ENCODE data around the gene DDX17.
A peak's percentile ranks its signal among the peaks of the same experiment; 100 is the strongest.

Gene DDX17

DNA sequence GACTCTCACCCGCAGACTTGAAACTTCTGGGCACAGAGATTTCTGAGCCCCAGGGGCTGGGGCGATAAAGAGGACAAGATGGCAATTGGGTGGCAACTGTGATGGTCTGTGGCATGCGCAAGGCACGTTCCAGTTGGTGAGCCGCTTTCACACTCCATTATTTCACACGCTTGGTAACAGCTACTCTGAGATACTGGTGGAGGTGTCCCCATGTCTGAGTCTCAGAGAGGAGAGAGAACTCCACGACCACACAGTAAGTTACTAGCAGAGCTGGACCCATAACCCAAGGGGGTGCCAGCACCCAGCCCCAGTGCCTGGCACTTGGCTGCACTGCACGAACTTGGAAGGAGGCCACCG is 45.1 kb downstream of the DDX17 start:
- TF ChIP-seq, protein P1, sequence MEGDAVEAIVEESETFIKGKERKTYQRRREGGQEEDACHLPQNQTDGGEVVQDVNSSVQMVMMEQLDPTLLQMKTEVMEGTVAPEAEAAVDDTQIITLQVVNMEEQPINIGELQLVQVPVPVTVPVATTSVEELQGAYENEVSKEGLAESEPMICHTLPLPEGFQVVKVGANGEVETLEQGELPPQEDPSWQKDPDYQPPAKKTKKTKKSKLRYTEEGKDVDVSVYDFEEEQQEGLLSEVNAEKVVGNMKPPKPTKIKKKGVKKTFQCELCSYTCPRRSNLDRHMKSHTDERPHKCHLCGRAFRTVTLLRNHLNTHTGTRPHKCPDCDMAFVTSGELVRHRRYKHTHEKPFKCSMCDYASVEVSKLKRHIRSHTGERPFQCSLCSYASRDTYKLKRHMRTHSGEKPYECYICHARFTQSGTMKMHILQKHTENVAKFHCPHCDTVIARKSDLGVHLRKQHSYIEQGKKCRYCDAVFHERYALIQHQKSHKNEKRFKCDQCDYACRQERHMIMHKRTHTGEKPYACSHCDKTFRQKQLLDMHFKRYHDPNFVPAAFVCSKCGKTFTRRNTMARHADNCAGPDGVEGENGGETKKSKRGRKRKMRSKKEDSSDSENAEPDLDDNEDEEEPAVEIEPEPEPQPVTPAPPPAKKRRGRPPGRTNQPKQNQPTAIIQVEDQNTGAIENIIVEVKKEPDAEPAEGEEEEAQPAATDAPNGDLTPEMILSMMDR (IDR thresholded peaks at IDR 0.05; ENCODE audit: insufficient read depth, low read length, missing control alignments) = no peak
- ChIA-PET POLR2A (no interaction called here), CTCF (interaction anchor here (0.7 kb wide), 1 partner anchor 220 kb away, joined by 3 read pairs; no protein-coding TSS in a partner anchor)
- DNase-seq (ENCODE audit: low read depth, low spot score) = no peak
- no peak overlapping the region for H3K4me3 ChIP-seq (ENCODE audit: low read depth, low read length)

DNA sequence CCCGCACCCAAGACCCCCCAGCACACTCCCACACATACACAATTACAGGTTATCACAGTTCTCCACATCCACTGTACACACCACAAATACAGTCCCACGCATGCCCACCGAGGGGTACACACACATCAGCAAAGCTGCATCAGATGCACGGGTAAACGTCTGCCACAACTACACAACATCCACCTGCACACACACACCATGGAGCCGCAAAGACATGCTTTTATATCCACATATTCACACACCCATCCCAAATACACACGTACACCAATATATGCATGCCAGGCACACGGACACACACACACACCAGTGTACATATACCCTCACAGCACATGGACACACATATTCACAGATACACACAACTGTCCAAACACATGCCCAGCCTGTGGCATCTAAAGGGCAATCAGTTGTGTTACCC is 45.7 kb downstream of the DDX17 start:
- TF ChIP-seq, protein P1 (IDR thresholded peaks at IDR 0.05; ENCODE audit: insufficient read depth, low read length, missing control alignments) = no peak
- POLR2A ChIA-PET = no interaction called here
- DNase-seq (ENCODE audit: low read depth, low spot score) = no peak
- CTCF ChIA-PET = no interaction called here
- no peak overlapping the region for H3K4me3 ChIP-seq (ENCODE audit: low read depth, low read length)

DNA sequence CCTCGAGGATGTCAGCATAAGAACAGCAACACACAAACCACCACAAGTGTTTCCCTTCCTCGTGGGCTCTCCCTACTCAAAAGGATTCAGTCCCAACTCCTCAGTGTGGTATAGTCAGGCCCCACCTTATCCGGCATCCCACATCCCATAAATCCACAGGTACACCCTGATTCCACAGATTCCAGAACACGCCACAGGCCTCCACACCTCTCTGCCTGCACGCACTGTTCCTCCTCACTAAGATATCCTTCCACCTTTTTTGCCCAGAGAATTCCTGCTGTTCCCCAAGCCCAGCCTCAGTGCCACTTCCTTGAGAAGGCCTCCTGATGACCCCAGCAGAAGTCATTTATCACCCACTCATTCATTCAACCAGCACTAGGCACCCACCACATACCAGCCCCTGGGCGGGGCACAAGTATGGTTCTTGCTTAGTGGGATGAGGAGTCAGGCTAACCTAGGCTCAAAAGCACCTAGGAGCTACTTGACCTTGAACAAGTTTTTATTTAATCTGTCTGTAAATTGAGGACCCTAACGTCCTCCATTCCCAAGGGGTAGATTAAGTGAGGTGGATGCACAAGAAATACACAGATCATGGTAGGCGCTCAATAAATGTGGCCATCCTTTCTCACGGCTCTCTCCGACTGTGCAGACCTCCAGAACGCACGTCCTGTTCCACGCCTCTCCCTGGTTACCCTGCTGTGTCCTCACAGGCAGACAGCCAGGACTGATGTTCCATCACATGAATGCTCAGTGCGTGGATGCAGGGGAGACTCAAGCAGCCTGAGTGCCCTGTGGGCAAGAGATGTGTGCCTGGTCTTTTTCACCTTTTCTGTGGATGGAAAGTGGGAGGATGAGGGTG is 49.0 kb downstream of the DDX17 start:
- TF ChIP-seq, protein P1 (IDR thresholded peaks at IDR 0.05; ENCODE audit: insufficient read depth, low read length, missing control alignments) = no peak
- ChIA-PET POLR2A (interaction anchor here (0.6 kb wide), 1 partner anchor 248 kb away, joined by 3 read pairs; the partner anchor contains the start of gene GTPBP1), CTCF (no interaction called here)
- no peak overlapping the region for H3K4me3 ChIP-seq (ENCODE audit: low read depth, low read length)
- no peak for DNase-seq (ENCODE audit: low read depth, low spot score)

DNA sequence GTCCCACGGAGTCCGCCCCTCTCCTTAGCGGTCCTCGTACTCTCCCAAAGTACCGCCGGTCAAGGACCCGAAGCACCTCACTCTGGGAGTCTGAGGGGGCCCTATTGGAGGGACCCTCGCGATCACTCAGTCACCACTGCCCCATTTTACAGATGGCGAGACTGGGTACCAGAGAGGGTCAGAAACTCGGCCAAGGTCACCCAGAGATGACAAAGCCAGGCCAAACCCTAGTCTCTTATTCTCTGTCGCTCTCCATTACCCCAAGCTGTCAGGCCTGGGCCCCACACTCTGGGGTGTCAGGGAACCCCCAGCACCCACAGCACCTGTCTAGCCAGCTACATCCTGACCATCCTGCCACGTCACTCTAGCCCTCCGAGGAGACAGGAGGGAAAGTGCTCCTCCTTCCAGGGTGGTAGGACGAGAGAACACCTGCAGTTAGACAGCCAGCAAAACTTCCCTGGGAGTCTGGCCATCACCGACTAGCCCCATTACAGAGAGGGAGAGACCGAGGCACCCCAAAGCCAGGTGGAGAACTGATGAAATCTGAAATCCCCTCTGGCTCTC is 49.8 kb downstream of the DDX17 start:
- H3K4me3 ChIP-seq (ENCODE audit: low read depth, low read length) = no peak overlapping the region
- TF ChIP-seq, protein P1 (IDR thresholded peaks at IDR 0.05; ENCODE audit: insufficient read depth, low read length, missing control alignments) = no peak
- POLR2A ChIA-PET = no interaction called here
- no peak for DNase-seq (ENCODE audit: low read depth, low spot score)
- CTCF ChIA-PET = no interaction called here

DNA sequence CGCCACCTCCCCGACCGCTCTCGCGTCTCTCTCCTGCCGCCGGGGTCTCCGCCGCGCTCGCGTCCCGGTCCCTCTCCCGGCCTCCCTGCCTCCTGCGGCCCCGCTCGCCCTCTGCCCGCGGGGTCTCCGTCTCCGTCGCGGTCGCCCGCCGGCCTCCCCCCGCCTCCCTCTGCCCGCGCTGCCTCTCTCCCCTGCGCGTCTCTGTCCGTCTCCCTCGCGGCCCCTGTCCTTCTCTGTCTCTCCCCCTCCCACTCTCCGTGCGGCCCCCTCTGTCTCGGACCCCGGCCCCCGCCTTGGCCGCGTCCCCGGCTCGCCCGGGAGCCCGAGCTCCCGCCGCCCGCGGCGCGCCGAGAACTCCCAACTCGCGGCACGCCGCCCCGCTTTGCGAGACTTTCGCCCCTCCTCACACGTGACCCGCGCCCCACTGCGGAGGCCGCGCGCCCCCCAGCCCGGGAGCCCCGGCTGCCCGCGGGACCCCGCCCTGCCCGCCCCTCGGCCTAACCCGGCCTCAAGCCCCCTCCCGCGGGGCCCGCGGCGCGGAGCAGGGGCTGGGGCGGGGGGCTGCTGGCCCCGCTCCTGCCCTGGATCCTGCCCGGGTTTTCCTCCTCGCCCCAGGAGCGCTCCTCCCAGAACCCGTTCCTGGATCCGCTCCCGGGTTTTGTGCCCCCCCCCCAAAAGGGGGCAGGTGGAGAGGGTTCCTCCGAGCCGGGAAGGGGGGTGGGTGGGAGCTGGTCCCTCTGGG is 50.4 kb downstream of the DDX17 start:
- no peak for DNase-seq (ENCODE audit: low read depth, low spot score)
- ChIA-PET POLR2A (no interaction called here), CTCF (no interaction called here)
- peak overlapping the region; percentile 32 for H3K4me3 ChIP-seq (ENCODE audit: low read depth, low read length)
- TF ChIP-seq, protein P1 (IDR thresholded peaks at IDR 0.05; ENCODE audit: insufficient read depth, low read length, missing control alignments) = no peak

DNA sequence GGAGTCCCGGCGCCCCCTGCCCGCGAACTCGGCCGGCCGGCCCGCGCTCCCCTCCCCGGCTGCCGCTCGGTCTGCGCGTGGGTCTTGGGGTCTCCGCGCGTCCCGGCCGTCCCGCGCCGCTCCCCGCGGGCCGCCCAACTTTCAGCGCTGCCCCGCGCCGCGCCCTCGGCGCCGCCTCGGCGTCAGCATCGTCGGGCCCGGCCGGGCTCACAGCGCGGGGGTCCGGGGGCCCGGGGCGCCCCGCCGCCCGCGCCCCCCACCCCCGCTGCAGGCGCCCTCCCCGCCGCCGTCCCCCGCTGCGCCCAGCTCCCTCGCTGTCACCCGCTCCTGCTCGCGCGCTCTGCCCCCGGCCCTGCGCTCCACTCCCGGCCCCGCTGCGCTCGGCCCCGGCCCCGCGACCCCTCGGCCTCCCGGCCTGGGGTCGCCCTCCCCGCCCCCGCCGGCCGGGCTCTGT is 51.0 kb downstream of the DDX17 start, which contains the start of gene KCNJ4:
TSS of gene KCNJ4 (minus strand) at position 124 of the 454 bp plus-strand sequence. CDS start 27,067 bp downstream, outside the sequence.
- DNase-seq (ENCODE audit: low read depth, low spot score) = no peak
- CTCF ChIA-PET = no interaction called here
- TF ChIP-seq, protein P1 (IDR thresholded peaks at IDR 0.05; ENCODE audit: insufficient read depth, low read length, missing control alignments) = no peak
- POLR2A ChIA-PET = no interaction called here
- peak within 1 kb of the TSS; percentile 32 for H3K4me3 ChIP-seq (ENCODE audit: low read depth, low read length)
